GM10266 (cell line): ENCODE measurements around the gene EDN2.

ENCODE experiments used
- DNase-seq: peaks from one replicate; pipeline ENCODE4 v3.0.0; 2012; ENCODE audit errors: extremely low spot score
- TF ChIP-seq, protein P1 (sequence below): IDR thresholded peaks from 2 replicates; pipeline ENCODE4 v1.5.1; 2012; ENCODE audit warnings: mild to moderate bottlenecking, low read depth; ENCODE audit not compliant: control insufficient read depth, insufficient read depth; ENCODE audit errors: missing control alignments

EDN2 gene

DNA sequence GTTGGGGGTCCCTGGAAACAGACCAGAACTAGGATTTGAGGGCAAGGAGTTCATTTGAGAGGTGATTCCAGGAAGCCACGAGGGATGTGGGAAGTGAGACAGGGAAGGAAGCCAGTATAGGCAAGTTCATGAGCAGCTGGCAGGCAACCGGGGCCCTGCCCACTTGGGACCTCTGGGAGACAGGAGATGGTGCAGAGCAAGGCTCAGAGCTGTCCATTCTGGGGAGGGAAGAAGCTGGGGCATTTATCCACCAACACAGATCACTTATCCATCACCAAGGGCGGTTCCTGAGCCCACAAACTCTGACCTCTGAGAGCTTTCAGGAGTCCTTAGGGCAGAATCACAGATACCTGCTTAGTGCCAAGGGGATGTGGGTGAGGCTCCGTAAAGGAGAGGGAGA lies 16.8 kb downstream of the EDN2 start:
- no peak for DNase-seq

GRCh38 chr1:41466146-41466545 lies 18.3 kb downstream of the EDN2 start:
- TF ChIP-seq, protein P1, sequence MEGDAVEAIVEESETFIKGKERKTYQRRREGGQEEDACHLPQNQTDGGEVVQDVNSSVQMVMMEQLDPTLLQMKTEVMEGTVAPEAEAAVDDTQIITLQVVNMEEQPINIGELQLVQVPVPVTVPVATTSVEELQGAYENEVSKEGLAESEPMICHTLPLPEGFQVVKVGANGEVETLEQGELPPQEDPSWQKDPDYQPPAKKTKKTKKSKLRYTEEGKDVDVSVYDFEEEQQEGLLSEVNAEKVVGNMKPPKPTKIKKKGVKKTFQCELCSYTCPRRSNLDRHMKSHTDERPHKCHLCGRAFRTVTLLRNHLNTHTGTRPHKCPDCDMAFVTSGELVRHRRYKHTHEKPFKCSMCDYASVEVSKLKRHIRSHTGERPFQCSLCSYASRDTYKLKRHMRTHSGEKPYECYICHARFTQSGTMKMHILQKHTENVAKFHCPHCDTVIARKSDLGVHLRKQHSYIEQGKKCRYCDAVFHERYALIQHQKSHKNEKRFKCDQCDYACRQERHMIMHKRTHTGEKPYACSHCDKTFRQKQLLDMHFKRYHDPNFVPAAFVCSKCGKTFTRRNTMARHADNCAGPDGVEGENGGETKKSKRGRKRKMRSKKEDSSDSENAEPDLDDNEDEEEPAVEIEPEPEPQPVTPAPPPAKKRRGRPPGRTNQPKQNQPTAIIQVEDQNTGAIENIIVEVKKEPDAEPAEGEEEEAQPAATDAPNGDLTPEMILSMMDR: no peak
- DNase-seq: no peak

More for the DNA sequence above, 16.8 kb downstream of the EDN2 start:
- TF ChIP-seq, protein P1: no peak

GRCh38 chr1:41465741-41466140 lies 18.7 kb downstream of the EDN2 start:
- TF ChIP-seq, protein P1: no peak
- no peak for DNase-seq

GRCh38 chr1:41464885-41465284 lies 19.6 kb downstream of the EDN2 start:
- DNase-seq: no peak
- TF ChIP-seq, protein P1: no peak

GRCh38 chr1:41463516-41463915 lies 21.0 kb downstream of the EDN2 start:
- DNase-seq: no peak
- TF ChIP-seq, protein P1: no peak

DNA sequence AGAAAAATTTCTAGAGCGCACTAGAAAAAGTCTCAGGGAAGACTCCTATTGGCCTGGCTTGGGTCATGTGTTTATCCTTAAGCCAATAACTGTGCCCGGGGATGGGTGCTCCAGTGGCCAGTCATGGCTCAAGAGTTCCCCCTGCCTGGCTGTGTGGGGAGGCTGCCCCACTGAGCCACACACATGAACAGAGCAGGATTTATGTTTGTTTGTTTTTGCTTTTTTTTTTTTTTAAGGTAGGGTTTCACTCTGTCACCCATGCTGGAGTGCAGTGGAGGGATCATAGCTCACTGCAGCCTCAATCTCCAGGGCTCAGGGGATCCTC lies 21.8 kb downstream of the EDN2 start:
- TF ChIP-seq, protein P1: no peak
- DNase-seq: no peak

GRCh38 chr1:41461790-41462679 lies 22.4 kb downstream of the EDN2 start:
- TF ChIP-seq, protein P1: no peak
- no peak for DNase-seq
